Tongue (tissue), 2 donors: ENCODE measurements around the gene FOXP1. TPM values are rescaled to one million over a fixed set of nuclear protein-coding genes. Genes with fewer than 3 reads are reported as not detected.

Experiments used
- DNase-seq: peaks from one replicate; pipeline ENCODE4 v3.0.0-alpha.2; 2015
- total RNA-seq: library from RNA; depleted of rRNA; stranded (reverse); fragments of >200 nt; gene quantifications from one replicate; pipeline ENCODE4 v1.2.3, GENCODE V29; 2014

FOXP1 gene
- total RNA-seq, 1 donor from 2014 or later, result 66.4 TPM

- no peak for DNase-seq
Measured at GRCh38 chr3:71563827-71564226, 19.7 kb downstream of the FOXP1 start.

- no peak for DNase-seq
Measured at GRCh38 chr3:71562938-71563337, 20.6 kb downstream of the FOXP1 start.

GRCh38 chr3:71560665-71561064, 22.9 kb downstream of the FOXP1 start:
- no peak for DNase-seq

- no peak for DNase-seq
Measured at GRCh38 chr3:71559578-71560162, 23.9 kb downstream of the FOXP1 start.

GRCh38 chr3:71559021-71559420, 24.5 kb downstream of the FOXP1 start:
- DNase-seq, result no peak

DNA sequence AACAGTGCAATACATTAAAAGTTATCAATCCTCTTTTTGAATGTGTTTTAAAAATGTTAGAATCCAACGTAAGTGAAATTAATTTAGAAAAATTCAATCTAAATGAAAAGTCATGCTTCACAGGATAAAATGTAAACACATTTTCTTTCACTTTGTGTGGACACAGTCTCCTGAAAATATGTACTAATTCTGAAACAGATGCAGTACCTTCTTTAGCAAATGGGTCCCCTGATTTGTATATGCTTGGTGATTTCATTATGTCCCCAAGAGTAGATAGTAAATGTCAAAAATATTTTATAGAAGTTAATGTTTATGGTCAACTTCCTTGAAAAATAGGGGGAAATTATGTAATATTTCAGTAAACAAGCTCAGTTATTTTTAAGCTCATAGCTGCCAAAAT, 28.9 kb downstream of the FOXP1 start:
- DNase-seq, result no peak

DNA sequence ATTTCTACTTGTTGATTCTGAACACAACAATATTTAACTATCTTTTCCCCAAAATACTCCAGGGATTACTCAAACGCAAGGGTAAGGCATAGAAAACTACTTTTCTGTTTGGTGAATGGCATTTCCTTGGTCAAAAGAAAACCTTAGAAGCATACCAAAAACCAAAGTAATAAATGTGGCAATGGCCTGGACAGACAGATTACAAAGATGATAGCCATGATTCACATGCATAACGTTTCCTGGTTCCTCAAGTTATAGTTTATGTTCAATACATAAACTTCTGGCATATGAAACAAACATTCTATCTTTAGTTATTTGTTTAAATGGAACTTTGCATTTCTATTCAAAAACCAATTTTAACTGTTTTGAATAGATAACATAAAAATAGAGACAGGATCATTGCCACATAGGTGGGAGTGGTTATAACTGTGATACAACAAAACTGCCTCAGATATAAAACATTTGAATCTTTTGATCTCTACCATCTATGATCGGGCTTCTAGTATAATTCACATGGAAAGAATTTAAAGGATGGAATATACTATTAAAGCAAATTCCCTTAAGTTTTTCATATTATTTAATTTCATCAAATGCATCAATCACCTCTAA, 32.1 kb downstream of the FOXP1 start:
- DNase-seq, result no peak

- no peak for DNase-seq
Measured at GRCh38 chr3:71549951-71550350, 33.6 kb downstream of the FOXP1 start.

DNA sequence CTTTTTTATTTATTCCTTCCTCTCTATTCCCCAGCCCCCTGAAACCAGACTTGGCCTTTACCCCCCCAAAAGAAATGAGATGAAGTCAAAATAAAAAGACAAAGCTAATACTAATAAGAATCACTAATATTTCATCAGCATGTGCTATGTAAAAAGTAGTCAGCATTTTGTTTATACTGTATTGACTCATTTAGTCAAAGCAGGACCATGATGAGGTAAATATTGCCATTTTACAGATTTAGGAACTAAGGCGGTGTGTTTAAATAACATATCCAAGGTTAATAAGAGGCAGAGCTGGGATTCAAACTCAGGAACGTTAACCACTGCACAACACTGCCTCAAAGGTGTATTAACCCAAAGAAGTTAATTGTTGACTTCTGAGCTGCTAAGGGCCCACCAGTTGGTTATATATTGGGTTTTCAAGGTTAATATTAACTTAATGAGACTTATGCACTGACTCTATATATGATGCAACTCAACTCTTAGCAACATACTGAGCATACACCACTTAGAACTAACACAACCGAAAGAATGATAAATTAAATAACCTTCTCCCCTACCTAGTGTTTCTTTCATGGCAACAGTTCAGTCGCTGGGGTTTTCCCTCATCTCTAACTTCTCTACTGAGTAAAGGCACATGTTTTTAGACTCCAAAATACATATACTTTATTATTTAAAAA, 34.7 kb downstream of the FOXP1 start:
- no peak for DNase-seq

GRCh38 chr3:71547249-71548198, 36.0 kb downstream of the FOXP1 start:
- no peak for DNase-seq

DNA sequence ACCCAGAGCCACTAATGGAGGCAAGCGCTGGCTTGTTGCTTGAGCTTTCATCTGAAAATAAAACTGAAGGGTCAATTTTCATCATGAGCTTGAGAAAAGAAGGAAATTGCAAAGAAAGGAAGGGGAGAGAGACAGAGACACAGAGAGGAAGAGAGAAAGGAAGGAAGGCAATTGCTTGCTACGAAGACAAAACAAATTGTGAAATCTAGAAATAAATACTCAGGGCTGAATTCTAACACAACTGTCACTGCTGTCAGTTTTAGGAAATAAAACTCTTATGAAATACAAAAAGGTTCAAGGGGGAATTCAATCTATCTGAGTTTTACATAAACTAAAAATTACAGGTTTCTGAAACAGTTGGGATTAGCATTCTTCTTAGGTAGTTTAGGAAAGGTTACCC, 36.7 kb downstream of the FOXP1 start:
- no peak for DNase-seq

DNA sequence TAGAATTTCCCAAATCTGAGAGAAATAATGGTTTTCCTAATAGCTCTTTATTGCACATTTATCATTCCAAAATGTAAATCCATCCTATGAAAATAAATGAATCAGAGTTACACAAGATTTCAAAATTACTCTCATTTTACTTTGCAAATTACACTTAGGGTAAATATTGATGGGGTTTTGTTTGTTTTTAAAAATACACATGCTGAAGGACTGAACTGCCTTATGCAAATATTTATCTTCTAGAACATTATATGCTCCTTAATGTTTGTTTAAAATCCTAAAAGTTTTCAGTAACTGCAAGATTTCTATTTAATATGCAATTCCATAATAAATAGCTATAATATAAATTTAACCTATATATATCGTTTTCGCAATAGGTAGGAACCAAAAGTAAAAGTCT, 38.2 kb downstream of the FOXP1 start:
- DNase-seq, result no peak

- DNase-seq, result no peak
Measured at GRCh38 chr3:71543371-71544016, 40.0 kb downstream of the FOXP1 start.

GRCh38 chr3:71542521-71543370, 40.8 kb downstream of the FOXP1 start:
- peak; percentile 94 for DNase-seq

DNA sequence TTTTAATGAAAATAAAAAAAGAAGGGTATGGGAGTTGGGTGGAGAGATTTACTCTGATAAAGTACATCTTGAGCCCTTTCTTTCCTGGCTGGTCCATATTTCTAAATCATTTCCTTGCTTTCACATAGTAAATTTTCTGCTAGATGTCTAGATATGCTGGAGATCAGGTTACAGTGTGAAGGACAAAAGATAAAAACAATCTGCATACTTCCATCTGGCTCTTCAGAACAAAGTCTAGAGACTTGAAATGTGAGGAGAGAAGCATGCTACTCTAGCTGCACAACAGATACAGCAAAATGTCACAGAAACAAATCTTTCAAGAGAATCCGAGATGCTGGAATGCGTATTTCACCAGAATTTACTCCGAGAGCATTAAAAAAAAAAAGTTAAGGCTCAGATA, 42.2 kb downstream of the FOXP1 start:
- peak; percentile 27 for DNase-seq

GRCh38 chr3:71537211-71537611, 46.3 kb downstream of the FOXP1 start:
- DNase-seq, result peak; percentile 24

DNA sequence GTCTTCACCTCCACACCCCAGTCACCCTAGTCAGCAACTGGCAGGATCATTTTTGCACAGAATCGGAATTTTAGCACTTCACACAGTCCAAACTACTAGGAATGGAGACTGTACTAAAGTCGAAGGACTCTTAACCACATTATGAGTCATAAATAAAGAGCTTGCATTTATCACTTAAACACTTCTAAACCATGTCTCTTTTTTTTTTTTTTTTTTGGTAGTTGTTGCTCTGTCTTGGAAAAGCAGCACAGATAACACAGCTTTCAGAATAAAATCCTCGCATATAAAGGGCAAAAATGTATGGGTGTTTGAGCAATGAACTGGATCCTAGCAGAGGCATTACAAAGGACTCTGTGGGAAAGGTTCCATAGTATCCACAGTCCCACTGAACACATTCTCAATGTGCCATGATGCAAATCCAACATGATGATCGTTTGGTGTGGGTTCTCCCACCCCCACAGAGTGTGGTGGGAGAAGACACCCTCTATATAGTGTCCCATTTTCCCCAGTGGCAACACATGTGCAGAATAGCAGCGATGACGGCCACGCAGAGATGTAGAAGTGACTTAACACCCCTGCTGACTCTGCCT, 47.1 kb downstream of the FOXP1 start:
- no peak for DNase-seq

DNA sequence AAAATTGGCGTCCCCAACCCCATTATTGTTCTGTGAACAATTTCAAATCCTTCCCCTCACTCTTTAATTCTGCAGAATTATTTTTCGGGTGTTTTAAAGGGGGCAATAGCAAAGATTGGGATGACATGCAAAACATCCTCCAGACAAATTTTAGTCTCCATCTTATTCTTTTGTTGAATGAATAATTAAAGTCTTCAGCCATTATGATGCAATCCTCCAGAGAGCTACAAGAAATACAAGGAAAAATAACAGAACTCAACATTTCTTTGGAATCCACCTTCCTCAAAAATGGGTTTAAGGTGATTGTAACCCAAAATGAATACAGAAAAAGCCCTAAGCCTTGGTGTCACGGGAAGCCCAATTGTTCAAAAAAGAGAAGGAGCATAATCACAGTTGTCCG, 49.9 kb downstream of the FOXP1 start:
- no peak for DNase-seq

GRCh38 chr3:71532639-71533395, 50.7 kb downstream of the FOXP1 start:
- DNase-seq, result no peak

- DNase-seq, result no peak
Measured at GRCh38 chr3:71530903-71531530, 52.5 kb downstream of the FOXP1 start.
